ENCODE data around the gene POLR3H.

DNA sequence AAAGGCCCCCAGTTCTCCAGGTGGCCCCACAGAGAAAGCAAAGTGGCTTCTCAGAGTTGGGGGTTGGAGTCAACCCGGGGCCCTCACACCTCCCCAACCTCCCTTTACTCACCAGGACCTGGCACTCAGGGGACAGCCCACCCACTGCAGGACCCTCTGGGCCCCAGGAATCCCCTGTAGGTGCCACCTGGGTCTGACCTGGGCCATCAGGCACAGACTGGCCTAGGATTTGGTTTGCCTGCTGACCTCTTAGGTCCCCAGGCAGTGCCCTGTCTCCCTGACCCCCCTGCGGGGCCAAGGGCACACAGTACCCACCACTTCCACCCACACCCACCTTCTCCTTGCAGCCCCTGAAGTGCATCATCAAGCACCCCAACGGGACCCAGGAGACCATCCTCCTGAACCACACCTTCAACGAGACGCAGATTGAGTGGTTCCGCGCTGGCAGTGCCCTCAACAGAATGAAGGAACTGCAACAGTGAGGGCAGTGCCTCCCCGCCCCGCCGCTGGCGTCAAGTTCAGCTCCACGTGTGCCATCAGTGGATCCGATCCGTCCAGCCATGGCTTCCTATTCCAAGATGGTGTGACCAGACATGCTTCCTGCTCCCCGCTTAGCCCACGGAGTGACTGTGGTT lies 16.0 kb downstream of the POLR3H start:
- TF ChIP-seq POLR2AphosphoS5 (IDR thresholded peaks at IDR 0.05; ENCODE audit: borderline replicate concordance, low read depth, low read length) (no peak), EZH2 (IDR thresholded peaks at IDR 0.05) (no peak), FOXP2 (optimal IDR thresholded peaks at IDR 0.05; ENCODE audit: control extremely low read depth, extremely low read length, insufficient read depth) (no peak)
